HG03575 (cell line): Measurements from ENCODE around the gene IL37.
"Not testable (repeated sequence)": the region's sequence is repeated elsewhere in the genome, so short reads cannot be mapped to it uniquely, and the experiment has no call there.

Source experiments
- ATAC-seq: cut with Tn5 transposase; IDR thresholded peaks from one replicate; pipeline ENCODE4 v1.9.1; 2021; ENCODE audit not compliant: unreplicated experiment, insufficient number of reproducible peaks, low FRiP score; ENCODE audit errors: extremely low read depth

The IL37 gene

GRCh38 chr2:112917856-112918255, 6.9 kb downstream of the IL37 start:
- ATAC-seq: no peak

DNA sequence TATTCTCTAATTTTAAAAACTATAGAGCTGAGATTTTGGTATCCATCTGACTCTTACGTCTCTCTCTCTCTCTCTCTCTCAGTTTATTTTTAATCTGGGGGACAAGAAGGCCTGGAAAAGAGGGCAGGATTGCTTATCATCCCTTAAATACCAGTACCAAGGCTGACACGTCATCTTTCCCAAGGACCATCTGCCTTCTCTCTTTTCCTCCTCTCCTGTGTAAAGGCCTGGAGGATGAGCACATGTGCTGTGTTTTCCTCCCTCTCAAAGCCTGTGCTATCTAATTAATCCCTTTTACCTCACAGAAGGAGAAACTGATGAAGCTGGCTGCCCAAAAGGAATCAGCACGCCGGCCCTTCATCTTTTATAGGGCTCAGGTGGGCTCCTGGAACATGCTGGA, 7.3 kb downstream of the IL37 start:
- ATAC-seq: no peak

GRCh38 chr2:112919086-112919485, 8.1 kb downstream of the IL37 start:
- ATAC-seq: no peak

DNA sequence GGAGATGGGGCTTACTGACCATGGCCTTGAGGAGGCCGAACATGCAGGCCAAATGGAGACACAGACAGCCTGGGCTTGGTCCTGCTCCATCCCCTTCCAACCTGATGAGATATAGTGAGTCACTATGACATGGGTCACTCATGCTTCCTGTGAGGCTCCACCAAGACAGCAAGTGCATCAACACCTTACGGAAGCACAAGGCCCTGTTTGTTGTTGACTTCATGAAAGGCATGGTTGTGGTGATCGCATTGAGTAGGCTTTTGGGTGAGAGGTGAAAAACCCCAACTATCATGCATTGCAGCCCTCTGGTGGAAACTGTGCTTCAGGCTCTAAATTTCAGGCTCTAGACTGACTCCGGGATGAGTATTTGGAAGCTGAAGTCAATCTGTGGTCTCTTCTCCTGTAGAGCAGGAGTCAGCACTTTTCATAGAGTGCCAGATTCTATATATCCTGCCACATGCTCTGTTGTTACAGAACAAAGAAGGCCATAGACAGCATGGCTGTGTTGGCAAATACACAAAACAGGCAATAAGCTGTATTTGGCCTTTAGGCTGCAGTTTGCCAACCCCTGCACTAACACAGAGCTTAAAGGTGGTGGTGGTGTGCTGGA, 10.1 kb downstream of the IL37 start:
- ATAC-seq: no peak

DNA sequence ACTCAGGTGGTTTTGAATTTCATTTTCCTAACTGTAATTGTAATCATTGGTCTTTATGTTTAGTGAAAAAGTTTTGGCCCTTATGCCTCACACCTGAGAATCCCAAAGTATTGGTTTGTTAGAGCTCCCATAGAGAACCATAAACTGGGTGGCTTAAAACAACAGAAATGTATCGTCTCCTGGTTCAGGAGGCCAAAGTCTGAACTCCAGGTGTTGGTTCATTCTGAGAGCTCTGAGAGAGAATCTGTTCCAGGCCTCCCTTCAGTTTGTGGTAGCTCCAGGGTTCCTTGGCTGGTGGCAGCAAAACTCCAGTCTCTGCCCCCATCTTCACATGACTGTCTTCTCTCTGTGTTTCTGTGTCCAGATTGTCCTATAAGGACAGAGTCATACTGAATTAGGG, 11.0 kb downstream of the IL37 start:
- ATAC-seq: no peak

GRCh38 chr2:112923237-112923966, 12.4 kb downstream of the IL37 start:
- no peak for ATAC-seq

- no peak for ATAC-seq
These were observed 13.0 kb downstream of the IL37 start for GRCh38 chr2:112923967-112924338.

- no peak for ATAC-seq
These were observed 13.4 kb downstream of the IL37 start for GRCh38 chr2:112924360-112924759.

- no peak for ATAC-seq
These were observed 13.9 kb downstream of the IL37 start for GRCh38 chr2:112924821-112925220.

GRCh38 chr2:112926707-112927106, 15.7 kb downstream of the IL37 start:
- ATAC-seq: no peak

DNA sequence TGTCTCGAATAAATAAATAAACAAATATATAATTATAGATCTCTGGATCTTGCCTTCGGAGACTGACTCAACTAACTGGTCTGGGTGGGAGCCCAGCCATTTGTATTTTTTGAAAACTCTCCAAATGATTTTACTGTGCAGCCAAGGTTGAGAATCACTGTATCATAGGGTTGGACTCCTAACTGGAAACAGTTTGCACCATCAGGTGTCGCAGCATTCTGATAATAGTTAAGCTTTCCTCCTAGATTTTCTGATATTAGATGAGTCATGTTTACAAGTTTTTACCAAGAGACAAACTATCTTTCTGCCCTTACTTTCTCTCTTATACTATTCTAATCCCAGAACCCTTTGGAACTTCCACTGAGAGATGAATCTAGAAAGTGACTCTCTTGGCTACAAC, 16.8 kb downstream of the IL37 start:
- ATAC-seq: no peak

GRCh38 chr2:112933261-112933660, 22.3 kb downstream of the IL37 start:
- ATAC-seq: no peak

GRCh38 chr2:112934117-112934516, 23.2 kb downstream of the IL37 start:
- not testable (repeated sequence) for ATAC-seq

DNA sequence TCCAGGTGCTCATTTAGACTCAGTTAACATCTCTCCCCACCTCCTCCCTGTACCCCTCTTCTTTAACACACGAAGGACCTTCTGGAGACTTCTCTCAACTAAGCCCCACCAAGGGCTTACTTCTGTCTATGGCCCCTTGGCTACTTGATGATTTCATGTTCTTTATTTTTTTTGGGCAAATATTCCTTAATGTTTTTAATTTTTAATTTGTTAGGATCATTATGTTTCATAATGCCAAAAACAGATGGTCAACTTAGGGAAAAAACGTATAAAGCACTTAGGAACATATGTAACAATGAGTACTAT, 25.9 kb downstream of the IL37 start:
- ATAC-seq: no peak

DNA sequence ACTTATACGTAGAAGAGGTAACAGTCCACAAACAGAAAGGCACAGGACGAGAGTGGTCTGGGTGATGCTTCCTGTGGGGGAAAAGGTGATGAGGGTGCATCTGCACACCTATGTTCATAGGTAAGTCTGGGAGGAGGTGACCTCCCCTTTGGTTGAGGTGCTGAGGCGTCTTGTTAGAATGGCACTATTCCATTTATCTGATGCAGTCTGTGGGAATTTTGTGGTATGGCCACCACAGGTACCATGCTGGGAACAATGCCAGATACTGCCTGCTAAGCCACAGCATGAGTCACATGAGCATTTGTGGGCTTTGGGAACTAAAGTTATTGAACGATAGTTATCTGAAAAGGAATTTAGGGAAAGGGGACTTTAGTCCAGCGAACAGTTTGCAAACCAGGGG, 27.9 kb downstream of the IL37 start:
- ATAC-seq: no peak

DNA sequence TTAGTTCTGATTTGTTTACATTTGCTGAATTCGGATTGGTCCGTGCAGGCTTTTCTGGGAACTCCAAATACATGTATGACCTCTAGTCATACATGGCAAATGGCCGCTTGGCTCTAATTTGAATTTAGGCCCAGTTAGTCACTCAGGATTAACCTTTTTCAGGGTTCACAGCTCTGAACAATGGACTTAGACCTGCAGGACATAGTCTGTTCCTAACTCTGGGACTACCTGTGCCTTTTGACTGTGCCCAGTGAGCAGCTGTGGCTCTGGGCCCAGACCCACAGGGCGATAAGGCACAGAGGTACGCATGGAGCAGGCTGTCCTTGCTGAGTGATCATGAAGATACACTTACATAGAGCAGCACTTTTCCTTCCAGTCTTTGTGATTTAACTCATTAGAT, 28.5 kb downstream of the IL37 start:
- ATAC-seq: no peak

GRCh38 chr2:112940859-112941625, 30.1 kb downstream of the IL37 start:
- no peak for ATAC-seq

DNA sequence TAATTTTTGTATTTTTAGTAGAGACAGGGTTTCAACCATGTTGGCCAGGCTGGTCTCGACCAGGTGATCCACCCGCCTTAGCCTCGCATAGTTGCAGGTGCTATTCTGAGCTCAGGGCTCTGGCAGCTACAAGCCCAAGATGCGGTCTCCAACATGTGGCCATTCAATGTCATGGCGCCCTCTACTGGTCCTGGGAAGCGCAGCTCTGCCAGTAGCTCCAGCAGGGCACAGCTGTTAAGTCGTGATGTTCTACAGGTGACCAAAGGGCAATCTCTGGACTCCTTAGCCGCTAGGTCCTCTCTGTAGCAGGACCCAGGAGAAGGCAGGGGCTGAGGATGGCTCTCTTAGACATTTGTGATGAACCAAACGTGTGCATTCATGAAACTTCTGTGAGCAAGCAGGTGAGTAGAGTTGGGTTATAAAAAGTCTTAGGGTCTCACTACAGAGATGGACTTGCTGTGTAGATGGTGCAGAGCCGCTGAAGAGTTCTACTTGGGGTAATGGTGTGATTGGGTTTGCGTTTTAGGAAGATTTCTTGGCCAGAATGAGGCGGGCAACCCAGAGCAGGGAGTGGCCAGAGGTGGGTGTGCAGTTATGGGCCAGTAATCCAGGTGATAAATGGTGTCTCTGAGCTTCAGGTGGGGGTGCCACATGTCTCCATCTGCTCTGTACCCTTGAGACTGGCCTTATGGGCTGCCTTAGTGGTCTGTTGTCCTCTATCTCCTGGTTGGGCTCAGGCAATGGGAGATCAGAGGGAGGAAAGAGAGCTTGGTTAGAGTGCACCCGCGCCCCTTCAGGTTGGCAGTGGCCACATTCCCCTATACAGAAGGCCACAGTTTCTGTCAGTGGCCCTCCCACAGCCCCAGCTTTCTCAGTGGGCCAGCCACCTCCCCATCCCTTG, 31.0 kb downstream of the IL37 start:
- ATAC-seq: no peak

- no peak for ATAC-seq
These were observed 31.7 kb downstream of the IL37 start for GRCh38 chr2:112942654-112943002.

DNA sequence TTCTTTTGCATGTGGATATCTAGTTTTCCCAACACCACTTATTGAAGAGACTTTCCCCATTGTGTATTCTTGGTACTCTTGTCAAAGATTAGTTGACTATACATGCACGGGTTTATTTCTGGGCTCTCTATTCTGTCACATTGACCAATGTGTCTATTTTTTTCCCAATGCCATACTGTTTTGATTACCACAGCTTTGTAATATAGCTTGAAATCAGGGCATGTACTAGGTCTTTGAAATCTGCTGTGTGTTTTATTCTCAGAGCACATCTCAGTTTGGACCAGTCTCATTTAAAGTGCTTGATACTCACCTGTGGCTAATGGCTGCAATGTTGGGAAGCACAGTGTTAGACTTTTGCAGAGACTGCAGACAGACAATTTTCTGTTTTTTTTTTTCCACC, 34.0 kb downstream of the IL37 start:
- no peak for ATAC-seq
